Measurements from ENCODE around the gene STAU1.

DNA sequence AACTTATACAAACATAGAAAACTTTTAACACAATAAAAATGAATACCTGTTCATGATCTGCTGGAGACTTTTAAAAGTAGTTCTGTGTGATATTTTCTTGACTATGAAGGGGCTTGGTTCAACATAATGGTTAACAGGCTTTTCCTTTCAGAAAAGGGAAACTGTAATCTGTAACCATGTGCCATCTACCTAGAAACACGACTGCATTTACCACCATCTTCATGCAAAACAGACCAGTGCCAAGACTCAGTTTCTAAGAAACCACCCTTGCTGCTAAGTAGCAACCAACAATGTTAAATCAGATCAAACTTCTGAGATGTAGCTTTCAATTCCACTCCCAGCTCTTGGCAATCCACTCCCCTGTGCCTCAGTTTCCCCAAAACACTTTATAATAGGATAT, 15.7 kb downstream of the STAU1 start:
- TF ChIP-seq, protein P1, sequence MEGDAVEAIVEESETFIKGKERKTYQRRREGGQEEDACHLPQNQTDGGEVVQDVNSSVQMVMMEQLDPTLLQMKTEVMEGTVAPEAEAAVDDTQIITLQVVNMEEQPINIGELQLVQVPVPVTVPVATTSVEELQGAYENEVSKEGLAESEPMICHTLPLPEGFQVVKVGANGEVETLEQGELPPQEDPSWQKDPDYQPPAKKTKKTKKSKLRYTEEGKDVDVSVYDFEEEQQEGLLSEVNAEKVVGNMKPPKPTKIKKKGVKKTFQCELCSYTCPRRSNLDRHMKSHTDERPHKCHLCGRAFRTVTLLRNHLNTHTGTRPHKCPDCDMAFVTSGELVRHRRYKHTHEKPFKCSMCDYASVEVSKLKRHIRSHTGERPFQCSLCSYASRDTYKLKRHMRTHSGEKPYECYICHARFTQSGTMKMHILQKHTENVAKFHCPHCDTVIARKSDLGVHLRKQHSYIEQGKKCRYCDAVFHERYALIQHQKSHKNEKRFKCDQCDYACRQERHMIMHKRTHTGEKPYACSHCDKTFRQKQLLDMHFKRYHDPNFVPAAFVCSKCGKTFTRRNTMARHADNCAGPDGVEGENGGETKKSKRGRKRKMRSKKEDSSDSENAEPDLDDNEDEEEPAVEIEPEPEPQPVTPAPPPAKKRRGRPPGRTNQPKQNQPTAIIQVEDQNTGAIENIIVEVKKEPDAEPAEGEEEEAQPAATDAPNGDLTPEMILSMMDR (IDR thresholded peaks at IDR 0.05): no peak
- no peak for TF ChIP-seq EZH2 (IDR thresholded peaks at IDR 0.05)

All from neural progenitor cell (in vitro differentiated cells).